Tibial nerve (tissue), 4 donors: ENCODE measurements around the gene CABLES2. TPM values are rescaled to one million over a fixed set of nuclear protein-coding genes. Genes with fewer than 3 reads are reported as not detected.

ENCODE experiments used
- DNase-seq, 2 donors: peaks; one replicate each; pipeline ENCODE4 v3.0.0-alpha.2; 2019; ENCODE audit warnings: low spot score in 2 of 2
- H3K27ac ChIP-seq, 4 donors: fragments of 200-600 bp; sonication (generic) in 3 of 4; one replicate each; pipeline ENCODE4 v1.5.1; 2017 to 2019; ENCODE audit warnings: mild to moderate bottlenecking in 1 of 4
- H3K27me3 ChIP-seq, 2 donors: fragments of 200-600 bp; sonication (generic) in 1 of 2; one replicate each; pipeline versions ENCODE4 v1.5.1 to v1.6.0; 2017 to 2019
- H3K36me3 ChIP-seq, 3 donors: fragments of 200-600 bp; sonication (generic); one replicate each; pipeline ENCODE4 v1.5.1; 2018 to 2019
- H3K4me1 ChIP-seq, 4 donors: fragments of 200-600 bp; sonication (generic) in 3 of 4; one replicate each; pipeline ENCODE4 v1.5.1; 2017 to 2019
- H3K4me3 ChIP-seq, 4 donors: fragments of 200-600 bp; sonication (generic) in 3 of 4; one replicate each; pipeline ENCODE4 v1.5.1; 2017 to 2019; ENCODE audit warnings: mild to moderate bottlenecking in 1 of 4, moderate library complexity in 1 of 4
- H3K9me3 ChIP-seq, 4 donors: fragments of 200-600 bp; sonication (generic) in 3 of 4; one replicate each; pipeline ENCODE4 v1.5.1; 2017 to 2019
- CTCF ChIP-seq, 5 experiments: fragments of 200-600 bp in 3 of 5; fragments of 450-650 bp in 2 of 5; sonication (generic) in 3 of 5; IDR thresholded peaks; one replicate each; pipeline ENCODE4 v1.5.1; 2016 to 2019; ENCODE audit warnings: antibody characterized with exemption in 5 of 5, mild to moderate bottlenecking in 3 of 5, moderate library complexity in 2 of 5
- EP300 ChIP-seq, 2 donors: sonication (generic); formaldehyde crosslinking; IDR thresholded peaks; one replicate each; pipeline ENCODE4 v1.6.1; 2017; ENCODE audit warnings: antibody characterized with exemption in 2 of 2, mild to moderate bottlenecking in 1 of 2
- POLR2A ChIP-seq, 2 donors: fragments of 450-650 bp; IDR thresholded peaks; one replicate each; pipeline ENCODE4 v1.6.1; 2017; ENCODE audit warnings: antibody characterized with exemption in 2 of 2, mild to moderate bottlenecking in 2 of 2, moderate library complexity in 2 of 2
- WGBS, 2 donors: methylation state at CpG; one replicate each; pipeline ENCODE4 v1.1.5; 2018; 5-methylcytosine and 5-hydroxymethylcytosine counted together
- total RNA-seq, 4 donors: library from RNA; depleted of rRNA; stranded (reverse); fragments of >200 nt; gene quantifications; one replicate each; pipeline ENCODE4 v1.1.0, GENCODE V29; 2016

Gene CABLES2
- total RNA-seq, 4 donors from 2014 or later = 1.1 to 9.9 (median 6.2) TPM

DNA sequence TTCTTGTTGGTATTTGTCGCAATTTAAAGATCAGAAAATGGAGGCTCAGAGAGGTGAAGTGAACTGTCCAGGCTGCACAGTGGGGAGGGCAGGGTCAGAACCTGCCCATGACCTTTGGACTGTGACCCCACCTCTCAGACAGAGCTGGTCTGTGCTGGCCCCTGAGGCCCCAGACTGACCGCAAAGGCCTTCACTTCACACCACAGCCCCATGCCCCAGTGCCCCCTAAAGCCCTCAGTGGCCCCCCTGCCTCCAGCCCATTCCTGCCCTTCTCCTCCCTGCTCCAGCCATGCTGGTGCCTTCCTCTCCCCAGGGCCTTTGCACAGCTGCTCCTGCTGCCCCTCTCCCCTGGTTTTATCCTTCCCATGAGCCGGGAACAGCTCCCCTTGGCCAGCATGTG is 29.6 kb upstream of the CABLES2 start:
- no peaks in the 10 kb centered on the region for H3K36me3 ChIP-seq
- H3K9me3 ChIP-seq = no peaks in the 10 kb centered on the region
- peaks cover 0 to 7% (median 0%) of the 10 kb centered on the region in 4 donors for H3K4me1 ChIP-seq
- H3K4me3 ChIP-seq = no peak overlapping the region
- no peak for DNase-seq
- peaks cover 0 to 58% of the 10 kb centered on the region in 2 donors for H3K27me3 ChIP-seq
- 82 to 87% methylated on average over 3 of the region's 3 CpGs for WGBS, 2 donors
- no peak for TF ChIP-seq POLR2A (IDR thresholded peaks at IDR 0.05)
- TF ChIP-seq CTCF (IDR thresholded peaks at IDR 0.05) = no peak
- TF ChIP-seq EP300 (IDR thresholded peaks at IDR 0.05) = no peak
- H3K27ac ChIP-seq = no peak overlapping the region

- H3K27ac ChIP-seq = no peak overlapping the region
- WGBS, 2 donors = 24 to 26% methylated on average over 32 of the region's 32 CpGs
- no peaks in the 10 kb centered on the region for H3K36me3 ChIP-seq
- DNase-seq = no peak
- peaks cover 0 to 58% of the 10 kb centered on the region in 2 donors for H3K27me3 ChIP-seq
- H3K4me1 ChIP-seq = peaks cover 0 to 7% (median 0%) of the 10 kb centered on the region in 4 donors
- TF ChIP-seq POLR2A (IDR thresholded peaks at IDR 0.05) (no peak), CTCF (IDR thresholded peaks at IDR 0.05) (no peak), EP300 (IDR thresholded peaks at IDR 0.05) (no peak)
- no peaks in the 10 kb centered on the region for H3K9me3 ChIP-seq
- H3K4me3 ChIP-seq = no peak overlapping the region
Observed at GRCh38 chr20:62433658-62434497, 26.8 kb upstream of the CABLES2 start.

DNA sequence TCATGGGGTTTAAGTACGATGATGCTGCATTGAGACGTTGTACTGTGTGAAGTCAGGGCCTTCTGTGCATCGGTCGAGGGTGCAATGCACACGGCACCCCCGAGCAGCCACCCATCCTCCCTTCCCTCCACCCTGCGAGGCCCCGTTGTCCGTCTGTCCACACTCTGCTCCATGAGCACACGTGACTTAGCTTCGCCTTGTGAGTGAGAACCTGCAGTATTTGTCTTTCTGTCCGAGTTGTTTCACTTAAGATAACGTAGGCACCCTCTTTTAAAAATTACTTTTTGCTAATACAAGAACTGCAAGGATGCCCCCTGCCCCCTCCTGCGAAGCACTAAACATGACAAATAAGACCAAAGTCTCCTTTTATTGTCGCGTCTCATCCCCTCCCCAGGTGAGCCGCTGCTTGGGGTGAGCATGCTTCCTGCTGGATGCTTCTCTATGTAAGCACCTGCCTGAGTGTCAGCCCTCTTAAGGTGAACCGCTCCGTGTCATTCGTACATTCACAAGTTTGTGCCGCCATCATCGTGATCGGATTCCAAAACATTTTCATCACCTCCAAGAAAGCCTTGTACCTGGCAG is 23.9 kb upstream of the CABLES2 start:
- no peak overlapping the region for H3K4me3 ChIP-seq
- no peak overlapping the region for H3K27ac ChIP-seq
- no peaks in the 10 kb centered on the region for H3K36me3 ChIP-seq
- TF ChIP-seq CTCF (IDR thresholded peaks at IDR 0.05) (no peak), EP300 (IDR thresholded peaks at IDR 0.05) (no peak), POLR2A (IDR thresholded peaks at IDR 0.05) (no peak)
- peaks cover 0 to 7% (median 0%) of the 10 kb centered on the region in 4 donors for H3K4me1 ChIP-seq
- no peaks in the 10 kb centered on the region for H3K9me3 ChIP-seq
- no peak for DNase-seq
- H3K27me3 ChIP-seq = peaks cover 0 to 60% of the 10 kb centered on the region in 2 donors
- WGBS, 2 donors = 68 to 74% methylated on average over 23 of the region's 23 CpGs

DNA sequence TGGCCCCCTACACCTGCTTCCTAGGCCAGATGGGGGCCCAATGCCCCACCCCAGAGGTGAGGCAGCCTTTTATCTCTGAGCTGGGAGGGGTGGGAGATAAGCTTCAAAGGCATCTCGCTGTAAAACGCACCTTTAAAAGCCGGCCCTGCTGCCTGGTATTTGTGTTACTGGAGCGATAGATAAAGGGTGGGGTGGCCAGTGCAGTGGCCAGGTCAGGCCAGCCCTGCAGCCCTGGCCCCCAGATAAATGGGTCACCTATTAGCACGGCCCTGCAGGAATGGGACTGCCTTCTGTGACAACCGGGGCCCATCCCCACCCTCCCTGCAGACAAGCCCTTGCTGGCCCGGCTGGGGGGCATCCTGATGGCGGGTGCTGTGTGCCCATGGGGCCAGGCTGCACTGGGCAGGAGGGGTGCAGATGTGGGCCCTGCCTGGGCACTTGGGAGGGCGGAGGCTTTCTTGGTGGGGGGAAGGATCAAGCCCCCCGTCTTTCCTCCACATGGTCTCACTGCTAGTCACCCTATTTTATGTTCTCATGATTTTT is 23.3 kb upstream of the CABLES2 start:
- Histone ChIP-seq H3K9me3 (no peaks in the 10 kb centered on the region), H3K4me1 (peaks cover 0 to 7% (median 0%) of the 10 kb centered on the region in 4 donors), H3K36me3 (no peaks in the 10 kb centered on the region)

More for the DNA sequence above, 23.3 kb upstream of the CABLES2 start:
- Histone ChIP-seq H3K4me3 (no peak overlapping the region), H3K27me3 (peaks cover 0 to 58% of the 10 kb centered on the region in 2 donors), H3K27ac (no peak overlapping the region)
- 72 to 73% methylated on average over 9 of the region's 10 CpGs for WGBS, 2 donors
- DNase-seq = no peak
- no peak for TF ChIP-seq CTCF (IDR thresholded peaks at IDR 0.05)
- no peak for TF ChIP-seq POLR2A (IDR thresholded peaks at IDR 0.05)
- no peak for TF ChIP-seq EP300 (IDR thresholded peaks at IDR 0.05)
